Stomach (tissue), 9 donors: ENCODE measurements around the gene JPH2. TPM values are rescaled to one million over a fixed set of nuclear protein-coding genes. Genes with fewer than 3 reads are reported as not detected.
A peak's percentile ranks its signal among the peaks of the same experiment; 100 is the strongest.

Source experiments
- DNase-seq, 2 donors: peaks; one replicate each; pipeline versions ENCODE4 v3.0.0 to v3.0.0-alpha.2; 2013 to 2019
- H3K27ac ChIP-seq, 5 donors: fragments of 200-600 bp in 4 of 5; sonication (generic) in 4 of 5; one replicate each; pipeline ENCODE4 v1.5.1; 2013 to 2019; ENCODE audit warnings: mild to moderate bottlenecking in 1 of 5, moderate library complexity in 1 of 5
- H3K27me3 ChIP-seq, 3 donors: fragments of 200-600 bp; sonication (generic); one replicate each; pipeline ENCODE4 v1.5.1; 2017 to 2019; ENCODE audit warnings: mixed run types in 1 of 3
- H3K36me3 ChIP-seq, 4 donors: fragments of 200-600 bp; sonication (generic); 1 replicate in 3 of 4; 2 replicates in 1 of 4; pipeline ENCODE4 v1.5.1; 2016 to 2019
- H3K4me1 ChIP-seq, 4 donors: fragments of 200-600 bp; sonication (generic); one replicate each; pipeline ENCODE4 v1.5.1; 2016 to 2019
- H3K4me3 ChIP-seq, 4 donors: fragments of 200-600 bp; sonication (generic) in 3 of 4; one replicate each; pipeline ENCODE4 v1.5.1; 2016 to 2019; ENCODE audit warnings: mild to moderate bottlenecking in 1 of 4
- H3K9me3 ChIP-seq, 4 donors: fragments of 200-600 bp; sonication (generic); one replicate each; pipeline ENCODE4 v1.5.1; 2016 to 2019
- CTCF ChIP-seq, 7 experiments: fragments of 450-650 bp in 4 of 7; fragments of 200-600 bp in 3 of 7; sonication (generic) in 3 of 7; IDR thresholded peaks; one replicate each; pipeline ENCODE4 v1.5.1; 2016 to 2019; ENCODE audit warnings: antibody characterized with exemption in 7 of 7, control low read depth in 2 of 7, mild to moderate bottlenecking in 1 of 7
- EP300 ChIP-seq: sonication (generic); formaldehyde crosslinking; IDR thresholded peaks from one replicate; pipeline ENCODE4 v1.6.1; 2017; ENCODE audit warnings: antibody characterized with exemption
- POLR2A ChIP-seq, 4 donors: fragments of 450-650 bp; IDR thresholded peaks; one replicate each; pipeline ENCODE4 v1.6.1; 2016; ENCODE audit warnings: antibody characterized with exemption in 4 of 4, control low read depth in 2 of 4, mild to moderate bottlenecking in 1 of 4, moderate library complexity in 1 of 4
- POLR2AphosphoS5 ChIP-seq, 3 donors: sonication (generic); formaldehyde crosslinking; IDR thresholded peaks; one replicate each; pipeline ENCODE4 v1.6.1; 2016; ENCODE audit warnings: antibody characterized with exemption in 3 of 3
- WGBS, 5 donors: extraction: QIAGEN DNeasy Blood & Tissue Kit in 3 of 5; methylation state at CpG; one replicate each; pipeline versions ENCODE4 v1.1.5 to v1.1.7; 2013 to 2018; 5-methylcytosine and 5-hydroxymethylcytosine counted together
- intact Hi-C: fragments of 100-400 bp; cut with DNase I; formaldehyde crosslinking; loops from one replicate; pipeline ENCODE4 v1.15.1; 2023; ENCODE audit warnings: low total_unique reads
- polyA plus RNA-seq, 3 donors: library from polyadenylated mRNA; stranded (reverse); fragments of 200-250 nt; gene quantifications; one replicate each; pipeline ENCODE4 v1.2.3, GENCODE V29; 2013
- total RNA-seq, 5 donors: library from RNA; depleted of rRNA; stranded (reverse); fragments of >200 nt; gene quantifications; one replicate each; pipeline versions ENCODE4 v1.1.0 to v1.2.3, GENCODE V29; 2014 to 2016
- donor health status: healthy with polysubstance abuse.
- donor health status: Bipolar disorder and iron deficiency.
- donor health status: healthy.

The JPH2 gene
- total and polyA plus RNA-seq, 8 donors: 0.15 to 51.9 (median 10.9) TPM

GRCh38 chr20:44117296-44118184 is 69.4 kb downstream of the JPH2 start:
- H3K4me1 ChIP-seq: peaks cover 6 to 29% (median 13%) of the 10 kb centered on the region in 4 donors
- no peak for DNase-seq
- peak overlapping the region in 2 of 5 donors; percentile 19 to 55 for H3K27ac ChIP-seq
- peaks cover 0 to 36% (median 14%) of the 10 kb centered on the region in 3 donors for H3K27me3 ChIP-seq
- intact Hi-C loops: loop anchor here (5.0 kb wide), 1 partner anchor 75 kb away; no protein-coding TSS in a partner anchor
- no peak overlapping the region for H3K4me3 ChIP-seq
- H3K36me3 ChIP-seq: no peaks in the 10 kb centered on the region
- H3K9me3 ChIP-seq: no peaks in the 10 kb centered on the region
- WGBS, 5 donors: 67 to 87% (median 86%) methylated on average over 8 of the region's 8 CpGs
- TF ChIP-seq CTCF (IDR thresholded peaks at IDR 0.05) (no peak), POLR2A (IDR thresholded peaks at IDR 0.05) (no peak), EP300 (no peak), POLR2AphosphoS5 (IDR thresholded peaks at IDR 0.05) (no peak)

- no peaks in the 10 kb centered on the region for H3K9me3 ChIP-seq
- H3K4me1 ChIP-seq: peaks cover 6 to 40% (median 16%) of the 10 kb centered on the region in 4 donors
- intact Hi-C loops: loop anchor here (5.0 kb wide), 1 partner anchor 76 kb away; no protein-coding TSS in a partner anchor
- no peak for DNase-seq
- 22 to 52% (median 28%) methylated on average over 23 to 76 of the region's 76 CpGs for WGBS, 5 donors
- no peak overlapping the region for H3K4me3 ChIP-seq
- peak overlapping the region in 2 of 5 donors; percentile 45 to 55 for H3K27ac ChIP-seq
- H3K27me3 ChIP-seq: peaks cover 0 to 30% (median 14%) of the 10 kb centered on the region in 3 donors
- H3K36me3 ChIP-seq: no peaks in the 10 kb centered on the region
- no peak for TF ChIP-seq POLR2A (IDR thresholded peaks at IDR 0.05)
- no peak for TF ChIP-seq CTCF (IDR thresholded peaks at IDR 0.05)
- no peak for TF ChIP-seq EP300
- no peak for TF ChIP-seq POLR2AphosphoS5 (IDR thresholded peaks at IDR 0.05)
Observed at GRCh38 chr20:44115762-44116644, 71.0 kb downstream of the JPH2 start.

GRCh38 chr20:44115181-44115580 is 71.8 kb downstream of the JPH2 start:
- TF ChIP-seq CTCF (IDR thresholded peaks at IDR 0.05): no peak
- no peak for TF ChIP-seq POLR2AphosphoS5 (IDR thresholded peaks at IDR 0.05)
- TF ChIP-seq POLR2A (IDR thresholded peaks at IDR 0.05): no peak
- no peak for TF ChIP-seq EP300
- no peak for DNase-seq
- 85 to 92% (median 89%) methylated on average over 7 of the region's 7 CpGs for whole genome bisulfite sequencing, 5 donors
- Histone ChIP-seq H3K9me3 (no peaks in the 10 kb centered on the region), H3K36me3 (no peaks in the 10 kb centered on the region), H3K4me3 (no peak overlapping the region), H3K4me1 (peaks cover 6 to 40% (median 16%) of the 10 kb centered on the region in 4 donors), H3K27me3 (peaks cover 0 to 38% (median 14%) of the 10 kb centered on the region in 3 donors), H3K27ac (peak overlapping the region in 1 of 5 donors; percentile 55)
- intact Hi-C loops: loop anchor here (5.0 kb wide), 1 partner anchor 77 kb away; no protein-coding TSS in a partner anchor
